ENCODE results near the gene EIF2AK3. TPM values are rescaled to one million over a fixed set of nuclear protein-coding genes. Genes with fewer than 3 reads are reported as not detected.

The EIF2AK3 gene
- total RNA-seq, 1 donor from 2014 or later = 31.4 TPM

DNA sequence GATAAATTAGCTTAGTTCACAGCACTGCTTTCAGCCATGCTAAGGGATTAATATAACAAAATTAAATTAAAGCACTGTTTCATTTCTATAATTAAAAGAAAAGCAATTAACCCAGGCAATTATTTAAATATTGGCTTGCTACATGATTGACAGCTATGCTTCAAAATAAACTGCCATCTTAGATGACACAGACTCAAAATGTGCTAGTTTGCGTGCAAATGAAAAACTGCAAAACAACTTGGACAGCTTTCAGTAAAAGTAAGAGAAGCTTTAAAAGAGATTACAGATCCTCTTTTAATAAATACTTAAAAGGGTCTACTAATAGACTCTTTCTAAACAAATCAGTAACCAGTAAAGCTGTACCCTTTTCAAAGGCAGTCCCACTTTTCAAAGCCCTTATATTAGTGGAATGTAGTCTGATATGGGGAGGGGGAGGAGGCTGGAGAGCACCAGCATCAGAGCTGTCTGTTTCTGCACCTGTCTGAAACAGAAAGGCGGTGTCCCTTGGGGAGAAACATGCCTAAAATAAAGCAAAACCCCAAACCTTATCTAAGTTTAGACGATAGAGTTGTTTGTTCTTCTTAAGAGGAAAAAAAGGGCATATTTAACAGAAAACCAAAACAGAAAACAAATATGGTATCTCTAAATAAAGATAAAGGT, 20.8 kb downstream of the EIF2AK3 start:
- no peak for ATAC-seq
- DNase-seq (ENCODE audit: low spot score) = no peak
- intact Hi-C loops (cut with DNase I) = no loop called here

DNA sequence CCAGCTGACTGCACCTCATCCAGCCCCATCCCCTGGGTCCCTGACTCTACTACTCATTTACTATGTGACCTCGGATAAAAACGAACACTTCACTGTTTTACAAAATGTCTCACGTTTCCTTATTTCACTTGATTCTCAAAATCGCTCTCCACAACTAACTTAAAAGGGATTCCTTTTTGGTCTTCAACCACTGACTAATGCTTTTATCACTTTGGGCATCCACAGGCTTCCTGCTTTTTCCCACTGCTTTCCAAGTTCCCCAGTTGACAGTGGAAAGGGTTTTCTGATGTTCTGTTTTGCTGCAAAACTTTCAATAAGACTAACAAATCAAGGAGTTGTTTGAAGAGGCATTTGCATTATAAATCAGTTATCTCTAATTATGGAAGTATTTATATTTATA, 24.1 kb downstream of the EIF2AK3 start:
- DNase-seq (ENCODE audit: low spot score) (no peak), ATAC-seq (no peak)
- intact Hi-C loops (cut with DNase I) = no loop called here

DNA sequence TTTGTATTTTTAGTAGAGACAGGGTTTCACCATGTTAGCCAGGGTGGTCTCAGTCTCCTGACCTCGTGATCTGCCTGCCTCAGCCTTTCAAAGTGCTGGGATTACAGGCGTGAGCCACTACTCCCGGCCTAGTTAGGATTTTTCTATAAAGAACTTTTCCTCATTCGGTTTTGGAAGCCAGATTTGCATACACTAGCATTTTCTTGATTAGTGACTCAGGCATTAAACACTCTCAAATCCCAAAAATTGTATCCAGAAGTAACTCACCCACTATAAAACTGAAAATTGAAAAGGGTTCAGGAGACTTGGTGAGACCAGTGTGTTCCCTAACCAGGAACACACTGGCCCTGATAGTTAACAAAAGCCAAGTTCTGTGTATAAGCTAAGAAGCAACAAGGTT, 25.2 kb downstream of the EIF2AK3 start:
- DNase-seq (ENCODE audit: low spot score) (no peak), ATAC-seq (no peak)
- intact Hi-C loops (cut with DNase I) = no loop called here

DNA sequence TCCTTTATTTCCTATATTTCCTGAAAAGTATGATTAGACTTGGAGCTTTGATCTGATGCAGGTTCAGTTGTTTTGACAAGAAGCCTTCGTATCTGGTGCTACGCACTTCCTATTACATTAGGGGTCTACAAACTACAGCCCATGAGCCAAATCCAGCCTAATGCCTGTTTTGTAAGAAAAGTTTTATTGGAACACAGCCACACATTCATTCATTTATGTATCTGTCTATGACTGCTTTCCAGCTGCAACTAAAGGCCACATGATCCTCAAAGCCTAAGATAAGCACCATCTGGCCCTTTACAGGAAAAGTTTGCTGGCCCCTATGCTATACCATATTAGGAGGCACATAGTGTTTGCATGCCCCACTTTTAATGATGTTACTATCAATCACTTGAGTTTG, 26.0 kb downstream of the EIF2AK3 start:
- intact Hi-C loops (cut with DNase I) = no loop called here
- DNase-seq (ENCODE audit: low spot score) (no peak), ATAC-seq (no peak)

DNA sequence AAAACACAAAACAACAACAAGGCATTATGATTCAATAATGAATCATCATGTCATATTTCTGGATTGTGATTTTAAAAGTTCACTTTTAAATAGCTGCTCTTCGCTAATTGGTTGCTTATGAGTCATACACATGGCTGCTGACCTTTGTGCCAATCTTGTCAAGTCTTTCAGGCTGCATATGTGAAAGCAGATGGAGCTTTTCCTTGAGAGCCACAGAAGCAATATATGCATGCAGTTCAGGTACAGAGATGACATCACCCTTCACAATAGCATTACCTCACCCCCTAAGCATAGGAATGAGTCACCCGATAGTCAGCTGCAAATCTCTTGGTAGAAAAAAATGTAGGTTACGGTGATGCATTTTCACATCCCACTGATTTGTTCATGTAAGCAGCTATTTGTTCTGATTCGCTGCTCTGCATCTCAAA, 27.2 kb downstream of the EIF2AK3 start:
- intact Hi-C loops (cut with DNase I) = no loop called here
- DNase-seq (ENCODE audit: low spot score) (no peak), ATAC-seq (peak; percentile 67)

DNA sequence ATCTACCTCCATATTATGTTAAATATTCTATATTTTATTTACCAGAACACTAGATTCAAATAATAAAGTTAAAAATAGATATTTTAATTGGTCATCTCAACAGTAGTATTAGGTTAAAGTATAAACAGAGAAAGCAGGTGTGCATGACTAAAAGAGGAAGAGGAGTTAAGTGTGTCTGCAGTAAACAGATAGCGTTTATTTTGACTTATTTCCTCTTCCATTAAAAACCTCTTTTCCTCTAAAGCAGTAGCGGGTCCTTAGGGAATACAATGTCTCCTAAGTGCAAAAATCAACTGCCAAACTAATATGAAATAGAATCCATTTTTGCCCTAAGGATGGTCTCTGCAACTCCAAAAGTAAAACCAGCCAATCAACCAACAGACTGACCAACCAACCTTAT, 27.7 kb downstream of the EIF2AK3 start:
- ATAC-seq (no peak), DNase-seq (ENCODE audit: low spot score) (no peak)
- intact Hi-C loops (cut with DNase I) = no loop called here

DNA sequence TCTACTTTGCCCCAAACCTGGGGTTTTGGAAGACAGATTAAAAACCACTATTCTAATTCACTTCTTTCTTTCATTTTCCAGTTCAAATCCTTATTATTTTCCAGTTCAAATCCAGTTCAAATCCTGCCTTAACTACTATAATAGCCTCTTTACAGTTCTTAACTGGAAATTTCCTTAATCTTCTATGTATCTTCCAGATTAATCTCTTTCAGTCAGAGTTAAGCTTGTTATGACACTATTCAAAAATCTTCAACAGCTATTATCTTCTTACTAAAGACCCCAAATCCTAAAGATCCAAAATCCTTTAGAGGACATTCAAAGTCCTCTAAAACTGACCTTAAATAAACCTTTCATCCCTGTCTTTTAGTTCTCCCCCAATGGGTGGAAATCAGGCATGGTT, 30.1 kb downstream of the EIF2AK3 start:
- ATAC-seq = no peak
- intact Hi-C loops (cut with DNase I) = no loop called here
- no peak for DNase-seq (ENCODE audit: low spot score)

DNA sequence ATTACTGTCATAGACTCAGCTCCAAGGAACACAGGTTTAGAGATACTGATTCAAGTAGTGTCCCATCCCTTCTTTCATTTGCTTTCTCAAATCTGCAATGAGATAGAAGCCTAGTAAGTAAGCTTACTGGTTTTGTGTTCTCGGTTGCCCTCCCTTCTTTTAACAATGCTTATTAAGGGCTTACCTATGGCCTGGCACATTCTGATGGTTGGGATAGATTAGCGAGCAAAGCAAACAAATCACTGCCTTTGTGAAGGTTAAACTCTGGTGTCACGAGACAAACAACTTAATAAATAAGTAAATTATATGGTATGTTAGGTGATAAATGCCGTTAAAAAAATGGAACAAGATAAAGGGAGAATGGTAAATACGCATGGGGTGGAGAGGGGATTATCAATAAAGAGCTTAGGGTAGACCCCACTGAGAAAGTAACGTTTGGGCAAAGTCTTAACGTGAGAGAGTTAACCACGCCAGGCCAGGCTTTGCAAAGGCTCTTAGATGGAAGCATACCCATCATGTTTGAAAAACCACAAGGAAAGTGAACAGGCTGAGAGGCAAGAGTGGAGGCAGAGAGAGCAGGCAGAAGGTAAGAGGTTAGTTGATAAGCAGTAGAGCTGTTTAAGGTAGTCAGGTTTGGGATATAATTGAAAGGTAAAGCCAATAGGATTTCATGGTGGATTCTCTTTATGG, 31.0 kb downstream of the EIF2AK3 start:
- DNase-seq (ENCODE audit: low spot score) (no peak), ATAC-seq (no peak)
- intact Hi-C loops (cut with DNase I) = no loop called here

DNA sequence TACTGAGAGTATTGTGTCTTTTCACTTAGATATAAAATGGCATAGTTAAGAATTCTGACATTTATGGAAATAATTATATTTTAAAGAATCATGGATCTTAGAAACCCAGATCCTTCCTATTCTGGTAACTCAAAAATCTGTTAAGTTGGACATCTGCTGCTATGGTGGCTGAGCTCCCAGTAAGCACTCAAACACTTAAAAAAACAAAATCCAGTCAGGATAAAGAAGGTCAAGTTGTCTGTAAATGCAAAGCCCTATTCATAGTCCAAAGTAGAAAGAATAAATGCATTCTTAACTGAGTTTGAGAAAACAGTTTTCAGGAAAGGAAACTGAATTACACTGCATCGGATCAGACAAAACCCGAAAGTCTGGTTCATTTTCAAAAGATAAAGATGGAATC, 35.6 kb downstream of the EIF2AK3 start:
- ATAC-seq (no peak), DNase-seq (ENCODE audit: low spot score) (no peak)
- intact Hi-C loops (cut with DNase I) = loop anchor here (2.0 kb wide), 1 partner anchor 81 kb away; no protein-coding TSS in a partner anchor

DNA sequence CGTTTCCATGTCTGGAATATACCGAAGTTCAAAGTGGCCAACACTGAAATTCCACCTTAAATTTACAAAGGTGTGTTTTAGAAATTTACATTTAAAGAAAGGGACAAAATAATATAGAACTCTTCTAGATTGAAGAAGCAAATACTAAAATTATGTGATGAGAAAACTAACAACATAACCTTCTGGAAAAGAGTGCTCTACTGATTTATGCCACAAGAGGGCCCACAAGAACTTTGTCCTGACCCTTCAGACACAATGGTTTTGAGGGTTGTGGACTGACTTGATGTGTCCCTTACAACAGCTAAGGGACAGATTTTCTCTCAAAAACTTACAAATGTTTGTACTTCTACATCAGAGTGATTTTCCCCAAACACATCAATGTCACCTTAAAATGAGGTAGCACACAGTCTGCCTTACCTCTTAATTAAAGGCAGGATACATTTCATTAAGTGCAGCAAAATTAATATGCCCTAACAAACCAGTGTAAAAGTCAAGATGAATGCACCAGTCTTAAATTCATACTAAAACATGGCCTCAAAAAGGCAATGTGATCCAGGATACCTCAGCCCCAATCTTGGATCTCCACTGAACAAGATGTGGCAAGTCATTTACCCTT, 36.2 kb downstream of the EIF2AK3 start:
- intact Hi-C loops (cut with DNase I) = loop anchor here (2.0 kb wide), 1 partner anchor 82 kb away; no protein-coding TSS in a partner anchor
- ATAC-seq (peak; percentile 80), DNase-seq (ENCODE audit: low spot score) (no peak)

DNA sequence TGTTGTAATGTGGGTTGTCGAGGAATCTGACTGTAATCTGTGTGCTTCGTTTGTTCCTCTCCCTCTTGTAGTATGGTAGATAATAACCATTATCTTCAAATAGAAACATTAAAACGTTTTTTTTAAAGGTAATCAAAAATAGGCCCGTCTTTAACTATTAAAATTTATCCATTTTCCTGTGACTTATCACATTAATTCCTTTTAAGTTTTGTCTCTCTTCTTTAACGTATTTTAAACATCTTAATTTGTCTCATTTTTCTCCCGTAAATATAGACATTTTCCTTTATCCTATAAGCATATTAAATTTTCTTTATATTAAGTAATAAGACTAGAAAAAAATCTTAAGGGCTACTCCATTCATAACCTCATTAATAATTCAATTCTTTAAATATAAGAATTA, 41.3 kb downstream of the EIF2AK3 start:
- no peak for ATAC-seq
- no peak for DNase-seq (ENCODE audit: low spot score)
- intact Hi-C loops (cut with DNase I) = no loop called here

DNA sequence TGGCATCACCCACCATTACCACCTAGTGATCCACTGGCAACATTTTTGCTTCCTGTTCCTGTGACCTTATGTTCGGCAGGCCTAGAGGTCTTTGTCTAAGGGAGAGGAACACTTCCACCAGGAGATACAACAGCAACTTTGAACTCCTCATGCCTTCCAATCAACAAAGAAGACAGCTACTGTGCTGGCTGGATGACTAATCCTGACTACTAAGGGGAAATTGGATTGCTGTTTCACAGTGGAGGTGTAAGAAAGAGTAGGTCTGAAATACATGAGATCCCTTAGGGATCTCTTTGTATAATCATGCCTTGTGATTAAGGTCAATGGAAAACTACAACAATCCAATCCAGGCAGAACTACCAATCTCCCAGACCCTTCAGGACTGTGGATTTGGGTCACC, 45.2 kb downstream of the EIF2AK3 start:
- ATAC-seq (no peak), DNase-seq (ENCODE audit: low spot score) (no peak)
- intact Hi-C loops (cut with DNase I) = no loop called here

DNA sequence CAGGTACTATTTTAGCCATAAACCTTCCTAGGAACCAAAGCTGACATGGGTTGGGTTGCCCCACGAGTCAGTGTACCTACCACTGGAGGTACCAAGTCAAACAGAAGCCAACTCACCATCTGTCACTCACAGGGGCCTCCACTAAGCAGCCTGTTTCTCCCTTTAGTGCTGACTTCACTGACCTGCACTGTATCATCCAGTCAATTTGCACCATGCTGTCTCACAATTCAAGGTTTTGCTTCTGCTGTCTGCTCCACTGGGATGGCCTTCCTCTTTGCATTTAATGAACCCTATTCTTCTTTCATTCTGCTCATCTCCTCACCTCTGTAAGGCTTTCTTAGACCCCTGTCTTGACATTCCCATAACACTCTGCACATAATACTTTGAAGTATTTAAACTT, 47.2 kb downstream of the EIF2AK3 start:
- intact Hi-C loops (cut with DNase I) = no loop called here
- no peak for DNase-seq (ENCODE audit: low spot score)
- ATAC-seq = no peak

DNA sequence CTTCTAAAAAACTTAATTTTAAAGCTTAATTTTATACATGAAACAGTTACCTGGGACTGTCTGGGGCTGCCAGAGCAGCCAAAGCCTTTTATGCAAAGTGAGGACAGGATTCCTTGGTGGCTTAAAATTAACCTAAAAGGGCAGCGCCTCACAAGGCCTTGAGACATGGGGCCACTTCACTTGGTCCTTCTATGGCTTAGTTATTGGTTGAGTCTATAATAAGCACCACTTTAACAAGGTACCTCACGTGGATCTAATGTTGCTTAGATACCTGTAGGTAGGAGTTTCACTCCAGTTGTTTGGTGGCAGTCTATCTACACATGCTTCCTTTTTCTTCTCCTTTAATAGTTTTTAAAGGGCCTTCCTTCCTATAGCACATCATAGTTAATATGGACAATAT, 51.6 kb downstream of the EIF2AK3 start:
- intact Hi-C loops (cut with DNase I) = no loop called here

DNA sequence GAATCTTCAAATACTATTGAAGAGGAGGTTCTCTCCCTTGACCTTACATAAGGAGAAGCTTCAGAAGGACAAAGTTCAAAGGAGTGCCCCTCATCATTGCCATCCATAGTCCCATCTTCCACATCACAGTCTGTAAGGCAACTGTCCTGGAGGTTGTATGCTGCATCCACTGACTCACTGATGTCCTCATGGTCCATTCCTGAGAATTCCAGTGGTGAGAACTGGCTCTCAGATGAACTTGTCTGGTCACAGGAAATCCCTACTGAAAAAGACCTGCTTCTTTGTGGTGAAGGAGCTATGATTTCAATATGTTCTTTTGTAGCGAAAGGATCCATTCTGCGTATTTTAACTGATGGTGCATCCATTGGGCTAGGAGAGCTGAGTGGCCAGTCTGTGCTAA, 52.2 kb downstream of the EIF2AK3 start:
- no peak for DNase-seq (ENCODE audit: low spot score)
- ATAC-seq = no peak
- intact Hi-C loops (cut with DNase I) = no loop called here

More for the DNA sequence above, 51.6 kb downstream of the EIF2AK3 start:
- no peak for DNase-seq (ENCODE audit: low spot score)
- no peak for ATAC-seq

DNA sequence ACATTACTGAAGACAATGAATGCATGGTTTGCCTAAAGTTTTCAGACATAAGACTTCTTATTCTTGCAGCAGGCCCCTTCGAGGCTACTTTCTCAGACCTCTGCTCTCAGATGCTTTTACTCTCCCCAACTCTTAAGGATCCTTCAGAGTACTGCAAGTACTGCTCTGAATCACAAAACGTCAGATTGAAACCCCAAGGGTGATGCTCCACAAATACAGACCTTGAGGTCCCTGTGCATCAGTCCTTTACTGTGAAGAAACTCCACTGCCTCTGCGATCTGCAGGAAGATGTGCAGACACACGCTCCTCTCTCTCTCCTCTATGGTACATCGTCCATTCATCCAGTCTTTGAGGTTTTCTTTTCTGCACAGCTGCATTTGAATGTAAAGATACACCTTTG, 52.8 kb downstream of the EIF2AK3 start:
- intact Hi-C loops (cut with DNase I) = no loop called here
- no peak for DNase-seq (ENCODE audit: low spot score)
- ATAC-seq = no peak

DNA sequence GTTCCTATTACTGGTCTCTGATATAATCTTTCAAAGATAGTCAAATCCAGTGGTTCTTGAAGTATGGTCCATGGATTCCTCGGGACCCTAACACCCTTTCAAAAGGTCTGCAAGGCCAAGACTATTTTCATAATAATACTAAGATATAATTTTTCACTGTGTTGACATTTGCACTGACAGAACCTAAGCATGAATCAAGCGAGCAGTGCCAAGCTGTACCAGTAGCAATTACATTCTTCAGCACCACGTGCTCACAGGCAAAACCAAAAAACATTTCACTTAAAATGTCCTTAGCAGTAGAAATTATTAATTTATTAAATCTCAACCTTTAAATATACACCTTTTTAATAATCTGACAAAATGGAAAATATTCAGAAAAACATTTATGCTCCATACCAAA, 59.1 kb downstream of the EIF2AK3 start:
- no peak for ATAC-seq

DNA sequence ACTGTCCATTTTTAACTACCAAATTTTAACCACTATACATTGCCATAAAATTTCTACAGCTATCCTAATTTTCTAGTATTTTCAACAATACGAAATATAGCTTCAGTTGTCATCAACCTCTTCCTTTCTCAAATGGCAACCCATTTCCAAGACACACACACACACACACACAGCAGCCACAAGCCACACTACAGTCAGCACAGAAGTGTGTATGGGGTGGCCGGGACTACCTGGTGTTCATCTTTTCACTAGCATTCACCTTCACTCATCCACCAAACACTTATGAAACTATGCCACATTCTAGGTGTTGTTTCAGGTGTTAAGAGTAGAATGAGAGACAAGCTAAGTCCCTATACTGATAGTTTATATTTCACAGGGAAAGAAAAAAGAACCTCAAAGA, 62.9 kb downstream of the EIF2AK3 start:
- DNase-seq (ENCODE audit: low spot score) = no peak
- ATAC-seq = no peak
- intact Hi-C loops (cut with DNase I) = no loop called here

More for the DNA sequence above, 59.1 kb downstream of the EIF2AK3 start:
- DNase-seq (ENCODE audit: low spot score) = no peak
- intact Hi-C loops (cut with DNase I) = no loop called here

DNA sequence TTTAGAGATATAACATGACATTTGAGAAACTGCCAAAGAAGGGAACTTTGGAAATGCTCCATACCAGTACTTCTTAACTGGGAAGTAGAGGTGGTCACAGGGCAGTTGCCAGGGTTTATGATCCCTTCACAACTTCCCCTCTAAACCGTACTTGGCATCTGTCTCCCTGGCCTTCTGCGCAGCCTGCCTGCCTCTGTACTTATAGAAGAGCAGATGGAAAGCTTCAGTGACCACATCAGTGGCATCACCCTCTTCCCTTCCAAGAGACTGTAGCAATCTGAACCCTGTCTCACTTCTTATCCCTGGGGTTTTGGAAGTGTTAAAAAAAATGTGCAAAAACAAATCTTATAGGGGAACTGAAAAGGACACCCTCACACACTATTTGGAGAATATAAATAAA, 64.1 kb downstream of the EIF2AK3 start:
- no peak for DNase-seq (ENCODE audit: low spot score)
- no peak for ATAC-seq
- intact Hi-C loops (cut with DNase I) = no loop called here

DNA sequence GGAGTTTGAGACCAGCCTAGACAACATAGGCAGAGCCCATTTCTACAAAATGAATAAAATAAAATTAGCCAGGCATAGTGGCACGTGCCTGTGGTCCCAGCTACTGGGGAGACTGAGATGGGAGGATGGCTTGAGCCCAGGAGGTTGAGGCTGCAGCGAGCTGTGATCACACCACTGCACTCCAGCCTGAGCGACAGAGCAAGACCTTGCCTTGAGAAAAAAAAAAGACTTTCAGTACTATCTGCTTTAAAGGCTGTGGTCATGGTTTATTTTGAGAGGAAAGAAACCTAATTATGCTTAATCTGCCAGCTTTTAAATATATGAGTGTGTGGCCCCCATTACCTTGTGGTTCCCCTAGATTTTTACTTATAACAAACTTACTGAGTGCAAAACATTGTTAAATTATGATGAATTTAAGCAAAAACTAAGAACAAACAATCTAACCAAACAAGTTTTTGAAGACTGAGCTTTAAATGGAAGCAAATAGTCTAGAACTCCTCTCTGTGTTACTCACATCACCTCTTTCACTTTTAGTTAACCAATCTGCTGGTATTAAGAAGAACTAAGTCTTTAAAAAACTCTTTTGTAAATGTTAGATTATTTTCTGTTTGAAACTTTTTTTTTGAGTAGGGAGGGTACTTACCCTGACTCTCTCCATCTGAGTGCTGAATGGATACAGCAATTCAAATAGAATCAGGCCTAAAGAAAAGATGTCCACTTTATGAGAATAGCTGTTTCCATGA, 65.4 kb downstream of the EIF2AK3 start:
- ATAC-seq (no peak), DNase-seq (ENCODE audit: low spot score) (no peak)
- intact Hi-C loops (cut with DNase I) = no loop called here

Measured in sciatic nerve (tissue), 2 donors.